Left renal pelvis (tissue), 4 donors: ENCODE results near the gene SLC22A12. TPM values are rescaled to one million over a fixed set of nuclear protein-coding genes. Genes with fewer than 3 reads are reported as not detected.

ENCODE experiments used
- DNase-seq, 4 donors: peaks; one replicate each; pipeline ENCODE4 v3.0.0-alpha.2; 2013; ENCODE audit warnings: low read depth in 4 of 4, low spot score in 3 of 4
- polyA plus RNA-seq, 4 donors: library from polyadenylated mRNA; unstranded; fragments of 120-200 nt; gene quantifications; one replicate each; pipeline ENCODE4 v1.2.1, GENCODE V29; 2013; ENCODE audit not compliant: insufficient read length in 4 of 4

Gene SLC22A12
- polyA plus RNA-seq, 4 donors: 0.08 to 5.3 (median 3.2) TPM

- no peak for DNase-seq
Observed at GRCh38 chr11:64562723-64563351, 28.2 kb upstream of the SLC22A12 start.

GRCh38 chr11:64563966-64564365 lies 27.1 kb upstream of the SLC22A12 start:
- no peak for DNase-seq

- DNase-seq: no peak
Observed at GRCh38 chr11:64564419-64564818, 26.6 kb upstream of the SLC22A12 start.

- DNase-seq: no peak
Observed at GRCh38 chr11:64564947-64565889, 25.8 kb upstream of the SLC22A12 start.

- DNase-seq: peak; percentile 66 to 75 (median 69)
Observed at GRCh38 chr11:64566042-64566914, 24.7 kb upstream of the SLC22A12 start.

- no peak for DNase-seq
Observed at GRCh38 chr11:64566915-64567891, 23.8 kb upstream of the SLC22A12 start.

- DNase-seq: no peak
Observed at GRCh38 chr11:64568041-64568571, 22.9 kb upstream of the SLC22A12 start.

GRCh38 chr11:64568584-64569140 lies 22.4 kb upstream of the SLC22A12 start:
- no peak for DNase-seq

GRCh38 chr11:64569300-64569970 lies 21.6 kb upstream of the SLC22A12 start:
- no peak for DNase-seq

GRCh38 chr11:64570341-64570740 lies 20.7 kb upstream of the SLC22A12 start:
- no peak for DNase-seq

GRCh38 chr11:64571050-64571409 lies 20.0 kb upstream of the SLC22A12 start:
- no peak for DNase-seq

- no peak for DNase-seq
Observed at GRCh38 chr11:64571410-64572091, 19.5 kb upstream of the SLC22A12 start.

- no peak for DNase-seq
Observed at GRCh38 chr11:64572143-64572542, 18.9 kb upstream of the SLC22A12 start.

GRCh38 chr11:64577202-64577601 lies 13.8 kb upstream of the SLC22A12 start:
- DNase-seq: no peak

GRCh38 chr11:64580412-64580811 lies 10.6 kb upstream of the SLC22A12 start:
- no peak for DNase-seq

- no peak for DNase-seq
Observed at GRCh38 chr11:64581057-64581523, 9.9 kb upstream of the SLC22A12 start.

GRCh38 chr11:64582885-64583284 lies 8.1 kb upstream of the SLC22A12 start:
- no peak for DNase-seq
